ENCODE measurements around the gene PEX13. TPM values are rescaled to one million over a fixed set of nuclear protein-coding genes. Genes with fewer than 3 reads are reported as not detected.

The PEX13 gene
- total and polyA plus RNA-seq, 9 donors, result 12.4 to 28.1 (median 21.5) TPM

GRCh38 chr2:61096438-61096837 is 78.9 kb downstream of the PEX13 start:
- Histone ChIP-seq H3K9me3 (no peaks in the 10 kb centered on the region), H3K4me1 (ENCODE audit: insufficient read depth) (no peaks in the 10 kb centered on the region), H3K27ac (no peak overlapping the region), H3K4me3 (no peak overlapping the region), H3K27me3 (no peaks in the 10 kb centered on the region), H3K36me3 (no peaks in the 10 kb centered on the region)
- WGBS, 3 donors, result 97 to 100% (median 100%) methylated on average over 3 of the region's 3 CpGs
- no peak for DNase-seq
- TF ChIP-seq EP300 (IDR thresholded peaks at IDR 0.05) (no peak), POLR2A (IDR thresholded peaks at IDR 0.05) (no peak), CTCF (IDR thresholded peaks at IDR 0.05) (no peak)
- intact Hi-C loops (cut with DNase I), result no loop called here

- intact Hi-C loops (cut with DNase I), result no loop called here
- H3K27ac ChIP-seq, result no peak overlapping the region
- no peak for DNase-seq
- WGBS, 3 donors, result 87 to 89% (median 89%) methylated on average over 4 of the region's 4 CpGs
- H3K4me1 ChIP-seq (ENCODE audit: insufficient read depth), result no peaks in the 10 kb centered on the region
- no peaks in the 10 kb centered on the region for H3K36me3 ChIP-seq
- no peak overlapping the region for H3K4me3 ChIP-seq
- no peaks in the 10 kb centered on the region for H3K9me3 ChIP-seq
- H3K27me3 ChIP-seq, result no peaks in the 10 kb centered on the region
- TF ChIP-seq CTCF (IDR thresholded peaks at IDR 0.05) (no peak), EP300 (IDR thresholded peaks at IDR 0.05) (no peak), POLR2A (IDR thresholded peaks at IDR 0.05) (no peak)
Observed at GRCh38 chr2:61100801-61101200, 83.3 kb downstream of the PEX13 start.

Small RNA genes within 50 kb of the gene (small RNA-seq; reads per million reads assigned to genes)
- gene RNA5SP95, result not detected

Other genes starting within 250 kb of the PEX13 start
- gene REL, start 136.1 kb upstream of the PEX13 start, total RNA-seq, result 10 to 100 TPM; 16.0 to 45.1 (median 20.9) TPM
- 1 to 10 TPM; 3.8 to 6.1 TPM for gene REL, start 136.1 kb upstream of the PEX13 start, polyA plus RNA-seq
- 1 to 10 TPM; 4.7 to 9.4 (median 6.9) TPM for gene PUS10, start 535 bp downstream of the PEX13 start, total RNA-seq
- gene PUS10, start 535 bp downstream of the PEX13 start, polyA plus RNA-seq, result 1 to 10 TPM; 4.5 to 4.9 TPM
- 1 to 10 TPM; 3.8 to 9.5 (median 5.4) TPM for gene SANBR, start 48.2 kb downstream of the PEX13 start, total RNA-seq
- gene SANBR, start 48.2 kb downstream of the PEX13 start, polyA plus RNA-seq, result 1 to 10 TPM; 2.7 to 4.7 TPM
- gene C2orf74, start 144.5 kb downstream of the PEX13 start, total RNA-seq, result 10 to 100 TPM in 6 of 7 donors, 1 to 10 TPM in 1; 8.6 to 19.6 (median 15.6) TPM
- 10 to 100 TPM; 22.1 to 36.7 TPM for gene C2orf74, start 144.5 kb downstream of the PEX13 start, polyA plus RNA-seq